Rectal smooth muscle tissue (tissue), 1 donor: ENCODE data around the gene FMN1.

ENCODE experiments used
- H3K27ac ChIP-seq: one replicate; pipeline ENCODE4 v1.7.0; 2013; ENCODE audit warnings: low read depth, low read length, inconsistent platforms
- H3K27me3 ChIP-seq: one replicate; pipeline ENCODE4 v1.7.0; 2013; ENCODE audit warnings: low read length; ENCODE audit not compliant: control insufficient read depth, insufficient read depth
- H3K36me3 ChIP-seq: one replicate; pipeline ENCODE4 v1.7.0; 2013; ENCODE audit warnings: low read length; ENCODE audit not compliant: control insufficient read depth, insufficient read depth
- H3K4me1 ChIP-seq: one replicate; pipeline ENCODE4 v1.7.0; 2013; ENCODE audit warnings: low read length; ENCODE audit not compliant: control insufficient read depth, insufficient read depth
- H3K4me3 ChIP-seq: one replicate; pipeline ENCODE4 v1.7.0; 2013; ENCODE audit warnings: low read length
- H3K9ac ChIP-seq: one replicate; pipeline ENCODE4 v1.7.0; 2013; ENCODE audit warnings: low read length

The FMN1 gene

GRCh38 chr15:32981536-32981935, 213.0 kb downstream of the FMN1 start:
- Histone ChIP-seq H3K36me3 (no peaks in the 10 kb centered on the region), H3K4me1 (no peaks in the 10 kb centered on the region), H3K9ac (no peak overlapping the region), H3K27me3 (no peaks in the 10 kb centered on the region), H3K27ac (no peak overlapping the region), H3K4me3 (no peak overlapping the region)

GRCh38 chr15:32979710-32980109, 214.8 kb downstream of the FMN1 start:
- H3K27ac ChIP-seq: no peak overlapping the region
- no peaks in the 10 kb centered on the region for H3K36me3 ChIP-seq
- no peak overlapping the region for H3K9ac ChIP-seq
- no peaks in the 10 kb centered on the region for H3K27me3 ChIP-seq
- H3K4me1 ChIP-seq: no peaks in the 10 kb centered on the region
- H3K4me3 ChIP-seq: no peak overlapping the region

GRCh38 chr15:32977506-32977905, 217.0 kb downstream of the FMN1 start:
- H3K36me3 ChIP-seq: no peaks in the 10 kb centered on the region
- no peaks in the 10 kb centered on the region for H3K27me3 ChIP-seq
- H3K27ac ChIP-seq: no peak overlapping the region
- no peaks in the 10 kb centered on the region for H3K4me1 ChIP-seq
- H3K4me3 ChIP-seq: no peak overlapping the region
- H3K9ac ChIP-seq: no peak overlapping the region

- Histone ChIP-seq H3K27me3 (no peaks in the 10 kb centered on the region), H3K27ac (no peak overlapping the region), H3K4me3 (no peak overlapping the region), H3K4me1 (peaks cover 3% of the 10 kb centered on the region), H3K9ac (no peak overlapping the region), H3K36me3 (no peaks in the 10 kb centered on the region)
Measured at GRCh38 chr15:32974691-32975090, 219.8 kb downstream of the FMN1 start.

- no peak overlapping the region for H3K4me3 ChIP-seq
- H3K27me3 ChIP-seq: no peaks in the 10 kb centered on the region
- H3K27ac ChIP-seq: no peak overlapping the region
- H3K36me3 ChIP-seq: no peaks in the 10 kb centered on the region
- peaks cover 3% of the 10 kb centered on the region for H3K4me1 ChIP-seq
- H3K9ac ChIP-seq: no peak overlapping the region
Measured at GRCh38 chr15:32972686-32973085, 221.8 kb downstream of the FMN1 start.

GRCh38 chr15:32970847-32971246, 223.7 kb downstream of the FMN1 start:
- no peaks in the 10 kb centered on the region for H3K27me3 ChIP-seq
- H3K27ac ChIP-seq: peak overlapping the region; percentile 44
- no peak overlapping the region for H3K4me3 ChIP-seq
- H3K36me3 ChIP-seq: no peaks in the 10 kb centered on the region
- no peak overlapping the region for H3K9ac ChIP-seq
- H3K4me1 ChIP-seq: peaks cover 3% of the 10 kb centered on the region

GRCh38 chr15:32967521-32967920, 227.0 kb downstream of the FMN1 start:
- H3K27me3 ChIP-seq: no peaks in the 10 kb centered on the region
- H3K4me1 ChIP-seq: peaks cover 3% of the 10 kb centered on the region
- H3K9ac ChIP-seq: no peak overlapping the region
- H3K4me3 ChIP-seq: no peak overlapping the region
- no peaks in the 10 kb centered on the region for H3K36me3 ChIP-seq
- H3K27ac ChIP-seq: no peak overlapping the region

- Histone ChIP-seq H3K4me1 (peaks cover 3% of the 10 kb centered on the region), H3K9ac (no peak overlapping the region), H3K27ac (no peak overlapping the region), H3K4me3 (no peak overlapping the region), H3K36me3 (no peaks in the 10 kb centered on the region), H3K27me3 (no peaks in the 10 kb centered on the region)
Measured at GRCh38 chr15:32966512-32966911, 228.0 kb downstream of the FMN1 start.

GRCh38 chr15:32965897-32966296, 228.6 kb downstream of the FMN1 start:
- Histone ChIP-seq H3K36me3 (no peaks in the 10 kb centered on the region), H3K27ac (no peak overlapping the region)

GRCh38 chr15:32959077-32959476, 235.4 kb downstream of the FMN1 start:
- H3K27me3 ChIP-seq: no peaks in the 10 kb centered on the region
- peaks cover 3% of the 10 kb centered on the region for H3K4me1 ChIP-seq
- no peaks in the 10 kb centered on the region for H3K36me3 ChIP-seq
- no peak overlapping the region for H3K4me3 ChIP-seq
- no peak overlapping the region for H3K9ac ChIP-seq
- no peak overlapping the region for H3K27ac ChIP-seq

More at GRCh38 chr15:32965897-32966296, 228.6 kb downstream of the FMN1 start:
- no peak overlapping the region for H3K4me3 ChIP-seq
- no peaks in the 10 kb centered on the region for H3K27me3 ChIP-seq
- peaks cover 3% of the 10 kb centered on the region for H3K4me1 ChIP-seq
- H3K9ac ChIP-seq: no peak overlapping the region

GRCh38 chr15:32957219-32957618, 237.3 kb downstream of the FMN1 start:
- no peaks in the 10 kb centered on the region for H3K36me3 ChIP-seq
- H3K27ac ChIP-seq: no peak overlapping the region
- no peak overlapping the region for H3K4me3 ChIP-seq
- no peak overlapping the region for H3K9ac ChIP-seq
- peaks cover 3% of the 10 kb centered on the region for H3K4me1 ChIP-seq
- no peaks in the 10 kb centered on the region for H3K27me3 ChIP-seq

- no peak overlapping the region for H3K9ac ChIP-seq
- H3K27ac ChIP-seq: no peak overlapping the region
Measured at GRCh38 chr15:32956711-32957110, 237.8 kb downstream of the FMN1 start.

GRCh38 chr15:32956006-32956405, 238.5 kb downstream of the FMN1 start:
- Histone ChIP-seq H3K27ac (no peak overlapping the region), H3K36me3 (no peaks in the 10 kb centered on the region), H3K9ac (no peak overlapping the region), H3K27me3 (no peaks in the 10 kb centered on the region), H3K4me3 (no peak overlapping the region), H3K4me1 (peaks cover 3% of the 10 kb centered on the region)

More at GRCh38 chr15:32956711-32957110, 237.8 kb downstream of the FMN1 start:
- H3K4me1 ChIP-seq: peaks cover 3% of the 10 kb centered on the region
- H3K4me3 ChIP-seq: no peak overlapping the region
- no peaks in the 10 kb centered on the region for H3K36me3 ChIP-seq
- no peaks in the 10 kb centered on the region for H3K27me3 ChIP-seq
